HFFc6 (cell line): ENCODE data around the gene SALL3. TPM values are rescaled to one million over a fixed set of nuclear protein-coding genes. Genes with fewer than 3 reads are reported as not detected.

Source experiments
- DNase-seq: peaks from one replicate; pipeline ENCODE4 v3.0.0-alpha.2; 2018
- H3K27ac Mint-ChIP-seq: 2 replicates; pipeline ENCODE4 v1.8.0; 2020; ENCODE audit warnings: mild to moderate bottlenecking, mixed read lengths
- H3K27me3 Mint-ChIP-seq: 2 replicates; pipeline ENCODE4 v1.8.0; 2021; ENCODE audit warnings: mild to moderate bottlenecking, moderate library complexity, mixed read lengths; ENCODE audit not compliant: insufficient read depth
- H3K36me3 Mint-ChIP-seq: 2 replicates; pipeline ENCODE4 v1.8.0; 2021; ENCODE audit warnings: low read depth, mixed read lengths
- H3K4me1 Mint-ChIP-seq: 2 replicates; pipeline ENCODE4 v1.8.0; 2020; ENCODE audit warnings: low read depth, mixed read lengths
- H3K4me3 Mint-ChIP-seq: 2 replicates; pipeline ENCODE4 v1.8.0; 2020; ENCODE audit warnings: mild to moderate bottlenecking, moderate library complexity, mixed read lengths
- H3K9me3 Mint-ChIP-seq: 2 replicates; pipeline ENCODE4 v1.8.0; 2020; ENCODE audit warnings: mild to moderate bottlenecking, mixed read lengths
- CTCF ChIP-seq: fragments of 200-600 bp; sonication (generic); IDR thresholded peaks from 2 replicates; pipeline ENCODE4 v1.5.0; 2021; ENCODE audit warnings: antibody characterized with exemption, mild to moderate bottlenecking
- total RNA-seq, 6 experiments: library from RNA; stranded (reverse); fragmentation: NEBNext Ultra II Directional; extraction: Animal tissue kit (Norgen Biotek cat#: 25700); gene quantifications; 2 replicates in 1 of 6; 3 replicates in 5 of 6; pipeline ENCODE4 v1.2.3, GENCODE V29; 2021

The SALL3 gene
- total RNA-seq, 6 experiments from 2014 or later: not detected

DNA sequence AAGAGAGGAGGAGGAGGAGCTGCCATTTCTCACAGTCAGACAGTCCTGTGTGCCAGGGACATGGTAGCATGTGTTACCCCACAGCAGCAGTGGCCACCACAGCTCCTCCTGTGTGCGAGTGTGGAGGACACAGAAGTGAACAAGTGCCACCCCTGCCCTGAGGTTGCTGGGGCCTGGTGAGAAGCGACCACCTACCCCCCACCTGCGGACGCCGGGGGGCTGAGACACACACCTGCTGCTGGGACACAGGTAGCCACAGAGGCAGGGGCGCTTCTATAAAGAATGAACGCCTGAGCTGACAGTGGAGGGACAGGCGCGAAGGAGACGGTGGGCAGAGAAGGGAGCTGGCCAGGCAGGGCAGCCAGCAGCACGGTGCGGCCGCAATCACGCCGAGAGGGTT, 32.3 kb upstream of the SALL3 start:
- no peak for DNase-seq
- H3K4me1 Mint-ChIP-seq: no peaks in the 10 kb centered on the region
- peaks cover 52% of the 10 kb centered on the region for H3K9me3 Mint-ChIP-seq
- 0 out of 2 replicates have a peak, but pooled peaks cover 5% of the 10 kb centered on the region for H3K27me3 Mint-ChIP-seq
- no peak overlapping the region for H3K4me3 Mint-ChIP-seq
- no peak overlapping the region for H3K27ac Mint-ChIP-seq
- TF ChIP-seq CTCF: no peak
- no peaks in the 10 kb centered on the region; the same call in 1 of the 2 replicates for H3K36me3 Mint-ChIP-seq

GRCh38 chr18:78948221-78948620, 31.4 kb upstream of the SALL3 start:
- H3K4me1 Mint-ChIP-seq: no peaks in the 10 kb centered on the region
- peaks cover 56% of the 10 kb centered on the region for H3K9me3 Mint-ChIP-seq
- no peak overlapping the region for H3K4me3 Mint-ChIP-seq
- H3K27ac Mint-ChIP-seq: no peak overlapping the region
- H3K27me3 Mint-ChIP-seq: 0 out of 2 replicates have a peak, but pooled peaks cover 5% of the 10 kb centered on the region
- H3K36me3 Mint-ChIP-seq: no peaks in the 10 kb centered on the region; the same call in 1 of the 2 replicates
- TF ChIP-seq CTCF: no peak
- no peak for DNase-seq

DNA sequence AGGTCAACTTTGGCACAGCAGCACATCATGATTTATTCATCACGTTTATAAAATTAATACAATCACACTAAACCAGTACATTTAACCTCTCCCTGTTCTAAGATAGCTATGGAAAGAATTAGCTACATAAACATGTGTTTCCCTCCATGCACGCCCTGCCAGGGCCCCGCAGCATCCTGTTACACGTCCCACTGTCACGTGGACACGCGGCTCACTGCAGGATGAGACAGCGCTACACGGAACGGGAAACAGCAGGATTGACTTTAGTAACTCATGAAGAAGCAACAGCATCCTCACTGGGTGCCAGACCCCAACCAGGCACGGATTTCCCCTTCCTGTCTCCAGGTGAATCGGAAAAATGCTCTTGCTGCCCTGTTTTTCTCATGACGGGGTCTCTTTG, 30.9 kb upstream of the SALL3 start:
- no peak for TF ChIP-seq CTCF
- Mint-ChIP-seq H3K27ac (no peak overlapping the region), H3K4me3 (no peak overlapping the region), H3K4me1 (no peaks in the 10 kb centered on the region), H3K36me3 (peaks cover 3% of the 10 kb centered on the region), H3K27me3 (0 out of 2 replicates have a peak, but pooled peaks cover 5% of the 10 kb centered on the region), H3K9me3 (peaks cover 56% of the 10 kb centered on the region)
- DNase-seq: no peak

DNA sequence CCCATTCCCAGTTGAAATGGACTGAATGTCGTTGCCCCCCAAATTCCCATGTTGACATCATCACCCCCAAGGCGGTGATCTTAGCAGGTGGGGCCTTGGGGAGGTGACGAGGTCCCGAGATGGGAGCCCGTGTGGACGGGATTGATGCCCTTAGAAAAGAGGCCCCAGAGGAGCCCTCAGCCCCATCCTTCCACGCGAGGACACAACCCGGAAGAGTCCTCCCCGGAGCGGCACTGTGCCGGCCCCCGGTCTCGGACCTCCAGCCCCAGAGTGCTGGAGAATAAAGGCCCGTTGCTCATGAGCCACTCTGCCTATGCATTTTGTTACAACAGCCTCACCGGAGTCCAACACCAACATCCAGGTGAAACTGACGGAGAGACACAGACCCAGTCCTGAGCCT, 30.4 kb upstream of the SALL3 start:
- Mint-ChIP-seq H3K9me3 (peaks cover 54% of the 10 kb centered on the region), H3K4me3 (no peak overlapping the region), H3K27ac (no peak overlapping the region), H3K4me1 (no peaks in the 10 kb centered on the region), H3K27me3 (0 out of 2 replicates have a peak, but pooled peaks cover 5% of the 10 kb centered on the region), H3K36me3 (peaks cover 4% of the 10 kb centered on the region; the same call in 1 of the 2 replicates)
- DNase-seq: no peak
- no peak for TF ChIP-seq CTCF

DNA sequence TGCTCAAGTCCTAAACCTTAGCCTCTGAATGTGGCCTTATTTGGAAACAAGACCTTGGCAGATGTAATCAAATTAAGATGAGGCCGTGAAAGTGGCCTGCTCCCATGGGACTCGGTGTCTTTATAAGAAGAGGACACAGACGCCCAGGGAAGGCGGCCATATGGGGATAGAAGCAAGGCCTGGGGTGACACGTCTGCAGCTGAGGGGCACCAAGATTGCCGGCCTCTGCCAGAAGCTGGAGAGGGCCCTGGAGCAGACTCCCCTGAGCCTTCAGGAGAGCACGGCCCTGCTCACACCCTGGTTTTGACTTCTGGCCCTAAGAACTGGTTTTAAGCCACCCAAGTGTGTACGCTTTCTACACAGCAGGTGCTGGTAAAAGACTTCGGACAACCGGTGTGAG, 29.2 kb upstream of the SALL3 start:
- peaks cover 59% of the 10 kb centered on the region for H3K9me3 Mint-ChIP-seq
- H3K4me1 Mint-ChIP-seq: no peaks in the 10 kb centered on the region
- TF ChIP-seq CTCF: no peak
- H3K36me3 Mint-ChIP-seq: peaks cover 4% of the 10 kb centered on the region; the same call in 1 of the 2 replicates
- no peak overlapping the region for H3K27ac Mint-ChIP-seq
- no peak for DNase-seq
- 0 out of 2 replicates have a peak, but pooled peaks cover 5% of the 10 kb centered on the region for H3K27me3 Mint-ChIP-seq
- H3K4me3 Mint-ChIP-seq: no peak overlapping the region

DNA sequence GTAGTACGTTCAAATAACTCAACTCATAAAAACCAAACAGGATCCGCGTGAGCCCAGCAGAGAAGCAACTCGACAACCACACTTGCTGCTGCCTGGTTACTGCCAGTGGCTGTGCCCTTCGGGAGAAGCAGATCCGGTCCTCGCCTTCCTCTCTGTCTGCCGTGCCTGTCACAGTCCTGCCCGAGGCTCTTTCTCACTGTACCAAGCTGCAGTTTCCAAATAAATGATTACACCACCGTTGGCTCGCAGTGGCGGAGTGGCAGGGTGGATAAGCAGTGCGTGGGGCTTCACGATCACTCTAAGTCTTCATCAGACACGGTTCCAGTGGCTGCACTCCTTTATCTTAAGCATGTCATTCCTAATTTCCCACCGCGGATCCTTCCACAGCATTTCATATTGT, 26.1 kb upstream of the SALL3 start:
- no peak for DNase-seq
- Mint-ChIP-seq H3K9me3 (peaks cover 54% of the 10 kb centered on the region), H3K36me3 (peaks cover 4% of the 10 kb centered on the region; the same call in 1 of the 2 replicates), H3K4me1 (no peaks in the 10 kb centered on the region), H3K27ac (no peak overlapping the region), H3K4me3 (no peak overlapping the region), H3K27me3 (0 out of 2 replicates have a peak, but pooled peaks cover 5% of the 10 kb centered on the region)
- no peak for TF ChIP-seq CTCF
